Measurements from ENCODE around the gene DCBLD1.

DCBLD1 gene

DNA sequence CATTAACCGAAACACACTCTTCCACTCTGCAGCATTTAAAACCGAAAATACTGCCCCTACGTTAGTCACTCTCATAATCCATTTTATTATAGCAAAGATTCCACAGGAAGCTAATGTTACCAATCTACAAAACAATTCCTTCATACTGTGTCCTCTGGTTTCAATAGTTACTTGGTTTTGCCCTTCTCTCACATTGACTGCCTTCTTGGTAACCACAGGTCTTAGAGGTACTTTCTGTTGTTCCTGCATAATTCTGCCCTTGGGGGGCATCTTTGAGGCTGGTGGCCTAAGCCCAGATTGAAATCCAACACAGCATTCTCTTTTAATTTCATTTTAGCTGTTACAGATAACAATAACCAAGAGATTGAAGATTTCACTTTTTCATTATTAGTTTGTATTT lies 9.8 kb upstream of the DCBLD1 start:
- H2AFZ ChIP-seq (ENCODE audit: low read length), result no peak overlapping the region
- H3K27me3 ChIP-seq (ENCODE audit: insufficient read depth, low read length, poor library complexity, severe bottlenecking), result no peaks in the 10 kb centered on the region
- TF ChIP-seq EZH2phosphoT487 (IDR thresholded peaks at IDR 0.05; ENCODE audit: borderline replicate concordance), result no peak
- TF ChIP-seq, protein P1, sequence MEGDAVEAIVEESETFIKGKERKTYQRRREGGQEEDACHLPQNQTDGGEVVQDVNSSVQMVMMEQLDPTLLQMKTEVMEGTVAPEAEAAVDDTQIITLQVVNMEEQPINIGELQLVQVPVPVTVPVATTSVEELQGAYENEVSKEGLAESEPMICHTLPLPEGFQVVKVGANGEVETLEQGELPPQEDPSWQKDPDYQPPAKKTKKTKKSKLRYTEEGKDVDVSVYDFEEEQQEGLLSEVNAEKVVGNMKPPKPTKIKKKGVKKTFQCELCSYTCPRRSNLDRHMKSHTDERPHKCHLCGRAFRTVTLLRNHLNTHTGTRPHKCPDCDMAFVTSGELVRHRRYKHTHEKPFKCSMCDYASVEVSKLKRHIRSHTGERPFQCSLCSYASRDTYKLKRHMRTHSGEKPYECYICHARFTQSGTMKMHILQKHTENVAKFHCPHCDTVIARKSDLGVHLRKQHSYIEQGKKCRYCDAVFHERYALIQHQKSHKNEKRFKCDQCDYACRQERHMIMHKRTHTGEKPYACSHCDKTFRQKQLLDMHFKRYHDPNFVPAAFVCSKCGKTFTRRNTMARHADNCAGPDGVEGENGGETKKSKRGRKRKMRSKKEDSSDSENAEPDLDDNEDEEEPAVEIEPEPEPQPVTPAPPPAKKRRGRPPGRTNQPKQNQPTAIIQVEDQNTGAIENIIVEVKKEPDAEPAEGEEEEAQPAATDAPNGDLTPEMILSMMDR (conservative IDR thresholded peaks at IDR 0.05; ENCODE audit: low read length), result no peak
- no peaks in the 10 kb centered on the region for H3K9me2 ChIP-seq (replicated peaks; ENCODE audit: low read depth, low read length)
- H4K20me1 ChIP-seq (ENCODE audit: insufficient read depth, low read length, poor library complexity, severe bottlenecking), result no peaks in the 10 kb centered on the region
- no peaks in the 10 kb centered on the region for H3K4me1 ChIP-seq (ENCODE audit: insufficient read depth, low read length, poor library complexity, severe bottlenecking)
- no peak overlapping the region for H3K9ac ChIP-seq (ENCODE audit: low read depth, low read length, poor library complexity, severe bottlenecking)
- no peaks in the 10 kb centered on the region for H3F3A ChIP-seq (ENCODE audit: low read depth)
- H3K9me3 ChIP-seq (ENCODE audit: insufficient read depth, low read depth, low read length), result no peaks in the 10 kb centered on the region
- no peak overlapping the region for H3K4me3 ChIP-seq (ENCODE audit: low read length, poor library complexity, severe bottlenecking)
- H3K36me3 ChIP-seq (ENCODE audit: insufficient read depth, low read length), result no peaks in the 10 kb centered on the region
- no peaks in the 10 kb centered on the region for H3K79me2 ChIP-seq (ENCODE audit: insufficient read depth, low read length)
- H3K4me2 ChIP-seq (ENCODE audit: low read depth, low read length, poor library complexity, severe bottlenecking), result no peak overlapping the region

DNA sequence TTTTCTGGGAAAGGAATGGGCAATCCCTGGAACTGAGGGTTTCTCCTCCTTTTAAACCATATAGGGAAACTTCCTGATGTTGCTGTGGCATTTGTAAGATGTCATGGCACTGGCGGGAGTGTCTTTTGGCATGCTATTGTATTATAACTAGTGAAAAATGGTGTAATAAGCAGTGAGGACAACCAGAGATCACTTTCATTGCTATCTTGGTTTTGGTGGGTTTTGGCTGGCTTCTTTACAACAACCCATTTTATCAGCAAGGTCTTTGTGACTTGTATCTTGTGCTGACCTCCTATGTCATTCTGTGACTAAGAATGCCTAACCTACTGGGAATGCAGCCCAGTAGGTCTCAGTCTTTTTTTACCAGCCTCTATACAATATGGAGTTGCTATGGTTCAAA lies 9.1 kb upstream of the DCBLD1 start:
- TF ChIP-seq, protein P1 (conservative IDR thresholded peaks at IDR 0.05; ENCODE audit: low read length), result no peak
- TF ChIP-seq EZH2phosphoT487 (IDR thresholded peaks at IDR 0.05; ENCODE audit: borderline replicate concordance), result no peak
- no peaks in the 10 kb centered on the region for H3K36me3 ChIP-seq (ENCODE audit: insufficient read depth, low read length)
- H3K4me2 ChIP-seq (ENCODE audit: low read depth, low read length, poor library complexity, severe bottlenecking), result no peak overlapping the region
- no peaks in the 10 kb centered on the region for H3K27me3 ChIP-seq (ENCODE audit: insufficient read depth, low read length, poor library complexity, severe bottlenecking)
- no peaks in the 10 kb centered on the region for H4K20me1 ChIP-seq (ENCODE audit: insufficient read depth, low read length, poor library complexity, severe bottlenecking)
- peaks cover 3% of the 10 kb centered on the region for H3K4me1 ChIP-seq (ENCODE audit: insufficient read depth, low read length, poor library complexity, severe bottlenecking)
- no peaks in the 10 kb centered on the region for H3F3A ChIP-seq (ENCODE audit: low read depth)
- no peak overlapping the region for H2AFZ ChIP-seq (ENCODE audit: low read length)
- no peaks in the 10 kb centered on the region for H3K9me3 ChIP-seq (ENCODE audit: insufficient read depth, low read depth, low read length)
- no peak overlapping the region for H3K9ac ChIP-seq (ENCODE audit: low read depth, low read length, poor library complexity, severe bottlenecking)
- no peaks in the 10 kb centered on the region for H3K9me2 ChIP-seq (replicated peaks; ENCODE audit: low read depth, low read length)
- H3K4me3 ChIP-seq (ENCODE audit: low read length, poor library complexity, severe bottlenecking), result no peak overlapping the region
- H3K79me2 ChIP-seq (ENCODE audit: insufficient read depth, low read length), result no peaks in the 10 kb centered on the region

DNA sequence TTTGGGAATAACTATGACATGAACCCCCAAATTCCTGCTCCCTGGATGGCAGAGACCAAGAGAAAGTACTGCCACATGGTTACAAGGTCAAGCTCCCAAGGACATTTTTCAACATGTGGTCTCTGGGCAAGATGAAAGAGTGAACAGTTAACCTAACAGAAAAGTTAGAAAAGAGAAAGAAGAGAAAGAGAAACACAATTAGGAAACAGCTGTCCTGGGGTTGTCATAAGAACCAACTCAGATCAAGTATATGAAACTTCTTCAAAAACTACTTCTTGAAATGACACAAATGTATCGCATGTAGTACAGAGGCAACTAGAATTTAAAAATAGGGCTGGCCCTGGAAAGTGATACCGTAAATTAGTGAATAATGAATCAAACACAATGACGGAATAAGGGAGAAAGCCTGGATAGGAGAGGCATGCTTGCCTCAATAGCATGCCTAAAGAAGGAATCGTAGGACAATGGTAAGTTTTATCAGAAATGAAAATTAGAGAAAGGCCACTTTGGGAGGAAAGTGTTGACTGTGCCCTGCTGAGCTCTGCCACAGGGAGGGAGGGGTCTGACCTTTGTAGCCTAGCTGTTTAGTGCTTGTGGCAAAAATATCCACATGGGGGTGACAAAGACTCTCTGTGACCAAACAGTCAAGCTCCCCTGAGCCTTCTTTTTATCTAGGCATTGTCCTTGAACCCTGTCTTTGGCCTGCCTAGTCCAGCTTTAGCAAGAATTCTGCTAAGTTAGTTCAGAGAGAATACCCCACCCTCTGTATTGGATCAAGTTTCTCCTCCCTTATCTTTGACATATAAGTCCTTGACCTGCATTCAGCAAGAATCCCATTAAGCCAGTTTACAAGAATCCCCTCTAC lies 4.3 kb upstream of the DCBLD1 start:
- Histone ChIP-seq H3K4me1 (ENCODE audit: insufficient read depth, low read length, poor library complexity, severe bottlenecking) (peaks cover 3% of the 10 kb centered on the region), H3K4me3 (ENCODE audit: low read length, poor library complexity, severe bottlenecking) (no peak overlapping the region), H3K4me2 (ENCODE audit: low read depth, low read length, poor library complexity, severe bottlenecking) (no peak overlapping the region), H3K79me2 (ENCODE audit: insufficient read depth, low read length) (no peaks in the 10 kb centered on the region), H3F3A (ENCODE audit: low read depth) (no peaks in the 10 kb centered on the region), H3K9ac (ENCODE audit: low read depth, low read length, poor library complexity, severe bottlenecking) (no peak overlapping the region), H2AFZ (ENCODE audit: low read length) (no peak overlapping the region), H3K9me2 (replicated peaks; ENCODE audit: low read depth, low read length) (no peaks in the 10 kb centered on the region), H3K27me3 (ENCODE audit: insufficient read depth, low read length, poor library complexity, severe bottlenecking) (no peaks in the 10 kb centered on the region), H3K9me3 (ENCODE audit: insufficient read depth, low read depth, low read length) (no peaks in the 10 kb centered on the region), H4K20me1 (ENCODE audit: insufficient read depth, low read length, poor library complexity, severe bottlenecking) (no peaks in the 10 kb centered on the region), H3K36me3 (ENCODE audit: insufficient read depth, low read length) (no peaks in the 10 kb centered on the region)
- TF ChIP-seq, protein P1 (conservative IDR thresholded peaks at IDR 0.05; ENCODE audit: low read length), result peak; percentile 62
- no peak for TF ChIP-seq EZH2phosphoT487 (IDR thresholded peaks at IDR 0.05; ENCODE audit: borderline replicate concordance)

All from Loucy (cell line).